CD4-positive, alpha-beta T cell treated with Interleukin-6 at 100 ng/mL for 8 hours (primary cell): ENCODE data around the gene POLR1E.
A peak's percentile ranks its signal among the peaks of the same experiment; 100 is the strongest.
"Not testable (repeated sequence)": the region's sequence is repeated elsewhere in the genome, so short reads cannot be mapped to it uniquely, and the experiment has no call there.

Experiments
- DNase-seq: peaks from one replicate; pipeline ENCODE4 v3.0.0-alpha.2; 2020; ENCODE audit warnings: mixed read lengths, low spot score

The POLR1E gene

GRCh38 chr9:37501957-37502596 is 16.3 kb downstream of the POLR1E start:
- no peak for DNase-seq

GRCh38 chr9:37503736-37504135 is 18.0 kb downstream of the POLR1E start:
- peak; percentile 42 for DNase-seq

GRCh38 chr9:37504605-37505004 is 18.9 kb downstream of the POLR1E start:
- DNase-seq: no peak

- no peak for DNase-seq
These were observed 21.9 kb downstream of the POLR1E start for GRCh38 chr9:37507566-37508134.

- no peak for DNase-seq
These were observed 22.5 kb downstream of the POLR1E start for GRCh38 chr9:37508135-37508833.

- DNase-seq: no peak
These were observed 23.1 kb downstream of the POLR1E start for GRCh38 chr9:37508834-37509206.

GRCh38 chr9:37509536-37509935 is 23.8 kb downstream of the POLR1E start:
- no peak for DNase-seq

- DNase-seq: not testable (repeated sequence)
These were observed 24.3 kb downstream of the POLR1E start for GRCh38 chr9:37510053-37510452.

- DNase-seq: no peak
These were observed 25.6 kb downstream of the POLR1E start for GRCh38 chr9:37511016-37512010.

- DNase-seq: no peak
These were observed 26.7 kb downstream of the POLR1E start for GRCh38 chr9:37512437-37512836.

GRCh38 chr9:37514415-37514814 is 28.7 kb downstream of the POLR1E start:
- not testable (repeated sequence) for DNase-seq

GRCh38 chr9:37514999-37515398 is 29.3 kb downstream of the POLR1E start:
- DNase-seq: no peak

GRCh38 chr9:37515620-37516258 is 30.0 kb downstream of the POLR1E start:
- DNase-seq: no peak

- DNase-seq: no peak
These were observed 32.2 kb downstream of the POLR1E start for GRCh38 chr9:37517923-37518322.

- DNase-seq: no peak
These were observed 34.9 kb downstream of the POLR1E start for GRCh38 chr9:37520641-37521040.

GRCh38 chr9:37521111-37521510 is 35.4 kb downstream of the POLR1E start:
- DNase-seq: no peak

- no peak for DNase-seq
These were observed 37.2 kb downstream of the POLR1E start for GRCh38 chr9:37522971-37523370.

- DNase-seq: no peak
These were observed 38.2 kb downstream of the POLR1E start for GRCh38 chr9:37523916-37524315.

- DNase-seq: peak; percentile 74
These were observed 43.1 kb downstream of the POLR1E start for GRCh38 chr9:37528652-37529471.

- DNase-seq: peak; percentile 45
These were observed 46.0 kb downstream of the POLR1E start for GRCh38 chr9:37531699-37532098.

GRCh38 chr9:37534412-37534811 is 48.7 kb downstream of the POLR1E start:
- DNase-seq: no peak
